GM19023 (cell line): Measurements from ENCODE around the gene ACKR3.

Source experiments
- ATAC-seq: cut with Tn5 transposase; IDR thresholded peaks from one replicate; pipeline ENCODE4 v1.9.1; 2021; ENCODE audit warnings: mild to moderate bottlenecking, moderate library complexity; ENCODE audit not compliant: unreplicated experiment

ACKR3 gene

DNA sequence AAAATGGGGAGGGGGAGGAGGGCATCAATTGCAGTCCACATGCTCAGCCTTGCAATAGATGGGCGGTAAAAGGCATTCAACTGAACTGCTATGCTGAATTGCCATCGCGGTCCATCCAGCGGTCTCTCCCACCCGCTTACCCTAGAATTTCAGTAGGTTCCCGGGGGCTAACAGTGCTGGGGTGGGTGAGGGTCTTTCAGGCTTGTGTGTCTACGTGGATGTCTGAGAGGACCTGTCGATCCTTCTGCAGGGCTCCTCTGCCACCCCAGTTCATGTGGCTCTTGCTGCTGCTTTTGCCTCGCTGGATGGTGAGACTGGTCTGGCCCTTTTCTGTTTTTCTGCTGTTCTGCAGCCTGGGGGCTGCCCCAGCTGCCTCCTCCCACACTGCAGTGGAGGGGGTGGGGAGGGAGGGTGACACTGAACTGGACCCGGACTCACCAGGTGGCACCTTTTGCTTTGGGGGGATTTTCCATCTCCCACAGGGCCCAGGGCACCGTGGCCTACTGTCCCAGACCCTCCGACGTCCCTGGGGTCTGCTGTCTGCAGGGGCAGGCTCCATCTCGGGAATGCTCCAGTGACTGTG lies 14.1 kb downstream of the ACKR3 start:
- ATAC-seq = no peak

DNA sequence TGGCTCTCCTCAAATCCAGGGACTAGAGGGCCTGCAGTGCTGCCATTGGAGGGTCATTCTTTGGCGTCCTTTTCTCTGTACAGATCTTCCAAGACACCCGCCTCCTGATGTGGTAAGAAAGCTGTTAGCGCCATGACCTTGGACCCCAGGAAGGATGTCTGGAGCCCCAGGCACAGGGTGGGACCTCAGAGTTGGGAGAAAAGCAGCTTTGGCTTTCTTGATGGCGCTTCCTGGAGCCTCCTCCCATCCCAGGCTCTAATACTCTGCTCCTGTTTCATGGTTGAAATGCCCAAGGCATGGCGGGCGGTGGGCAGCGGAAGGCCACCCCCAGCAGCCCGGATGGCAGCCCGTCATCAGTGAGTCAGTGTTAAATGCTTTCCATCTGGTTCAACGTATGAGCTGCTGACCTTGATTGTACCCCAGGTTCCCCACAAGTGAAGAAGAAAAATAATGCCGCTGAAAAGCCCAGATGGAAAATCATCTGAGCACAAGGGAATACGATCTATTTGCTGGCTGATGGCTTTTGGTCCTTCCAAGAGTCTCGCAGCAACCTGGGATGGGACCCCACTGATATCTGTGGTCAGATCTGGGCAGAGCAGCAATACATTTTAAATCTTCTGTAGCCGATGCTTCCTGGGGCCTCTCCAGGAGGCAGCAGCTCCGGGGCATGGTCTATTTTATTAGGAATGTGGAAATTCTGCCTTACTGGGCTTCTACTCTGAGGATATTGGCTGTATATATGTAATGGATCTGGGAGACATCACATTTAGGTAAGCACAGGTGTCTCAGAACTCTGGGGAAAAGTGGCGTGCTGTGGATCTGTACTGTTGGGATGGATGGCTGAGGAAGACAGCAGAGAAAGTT lies 15.1 kb downstream of the ACKR3 start:
- no peak for ATAC-seq

DNA sequence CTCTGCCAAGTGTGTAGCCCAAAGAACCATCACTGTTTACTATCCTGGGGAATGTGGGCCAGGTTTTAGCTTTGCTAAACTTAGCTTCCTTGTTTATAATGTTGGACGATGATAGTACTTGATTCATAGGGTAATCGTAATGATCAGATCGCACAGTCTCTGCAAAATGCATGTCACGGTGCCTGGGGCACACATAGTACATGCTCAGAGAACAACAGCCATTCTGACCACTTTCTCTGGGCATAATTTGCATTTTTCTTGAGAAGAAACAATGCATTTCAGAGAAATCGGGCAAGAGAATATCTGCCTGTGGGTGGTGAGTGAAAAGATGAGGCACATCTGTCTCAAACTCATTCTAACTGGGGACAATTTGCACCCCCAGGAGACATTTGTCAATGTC lies 16.3 kb downstream of the ACKR3 start:
- ATAC-seq = no peak

DNA sequence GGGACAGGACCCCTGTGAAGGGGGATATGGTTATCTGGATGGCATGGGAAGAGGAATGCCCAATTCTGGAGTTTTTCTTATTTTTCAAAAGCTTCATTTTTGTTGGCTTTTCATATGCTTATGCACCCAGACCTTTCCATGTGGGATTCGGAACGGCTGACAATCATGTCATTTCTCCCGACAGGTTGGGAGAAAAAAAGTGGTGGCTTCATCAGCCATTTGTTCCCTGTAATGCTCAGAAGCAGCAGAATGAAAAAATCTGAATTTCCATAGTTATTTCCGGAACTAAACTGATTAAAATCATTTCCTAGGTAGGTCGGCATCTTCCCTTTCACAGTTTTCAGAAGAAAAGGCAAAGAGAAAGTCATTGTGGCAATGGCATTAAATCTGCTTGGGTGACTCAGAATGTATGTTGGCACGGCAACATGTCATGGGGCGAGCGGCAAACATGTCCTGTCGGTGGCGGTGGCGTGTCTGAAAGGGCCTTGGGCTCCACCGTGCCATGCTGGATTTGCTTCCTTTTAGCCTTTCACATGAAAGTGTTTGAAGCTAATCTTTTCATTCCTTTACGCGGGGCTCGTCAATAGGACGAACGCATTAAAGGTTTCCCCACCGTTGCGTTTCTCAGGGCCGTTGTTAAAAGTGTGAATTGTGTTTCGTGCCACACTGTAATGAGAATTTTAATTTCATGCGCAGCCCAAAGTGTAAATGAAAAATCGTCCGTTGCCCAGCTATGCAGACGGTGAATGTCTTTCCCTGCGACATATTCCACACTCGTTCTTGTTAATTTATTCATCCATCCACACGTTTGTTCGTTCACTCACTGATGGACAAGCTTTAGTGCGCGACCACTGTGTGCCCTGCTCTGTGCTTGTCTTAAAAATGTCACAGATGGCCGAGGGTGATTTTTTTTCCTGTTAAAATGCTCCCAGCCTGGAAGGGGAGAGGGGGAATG lies 18.5 kb downstream of the ACKR3 start:
- no peak for ATAC-seq

DNA sequence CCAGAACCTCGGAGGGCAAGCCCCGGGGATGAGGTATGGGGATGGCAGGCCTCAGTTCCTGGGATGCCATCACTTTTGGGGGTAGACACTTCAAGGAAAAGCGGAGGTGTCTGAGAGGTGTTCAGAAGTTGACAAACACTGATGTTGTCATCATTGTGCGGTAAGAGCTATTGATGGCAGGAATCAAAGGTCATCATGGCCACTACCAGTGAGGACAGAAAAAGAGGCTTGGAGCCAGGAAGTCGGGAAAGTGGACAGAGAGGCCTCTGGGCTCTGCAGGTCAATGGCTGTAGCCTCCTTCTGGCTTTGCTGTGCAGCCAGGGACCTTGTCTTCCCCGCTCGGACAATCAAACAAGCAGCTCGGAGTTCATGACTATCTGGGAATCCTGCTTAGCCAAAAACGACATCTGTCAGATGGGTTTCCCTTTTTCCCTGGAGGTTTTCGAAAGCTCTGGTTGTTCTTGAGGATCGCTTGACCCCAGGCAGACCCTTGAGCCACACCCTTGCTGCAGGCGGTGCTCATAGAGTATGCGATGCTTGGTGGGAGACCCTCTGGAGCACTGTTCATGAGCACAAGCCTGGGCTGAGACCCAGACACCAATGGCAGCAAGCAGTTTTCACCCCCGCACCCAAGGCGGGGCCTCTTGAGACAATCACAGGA lies 19.4 kb downstream of the ACKR3 start:
- ATAC-seq = no peak

DNA sequence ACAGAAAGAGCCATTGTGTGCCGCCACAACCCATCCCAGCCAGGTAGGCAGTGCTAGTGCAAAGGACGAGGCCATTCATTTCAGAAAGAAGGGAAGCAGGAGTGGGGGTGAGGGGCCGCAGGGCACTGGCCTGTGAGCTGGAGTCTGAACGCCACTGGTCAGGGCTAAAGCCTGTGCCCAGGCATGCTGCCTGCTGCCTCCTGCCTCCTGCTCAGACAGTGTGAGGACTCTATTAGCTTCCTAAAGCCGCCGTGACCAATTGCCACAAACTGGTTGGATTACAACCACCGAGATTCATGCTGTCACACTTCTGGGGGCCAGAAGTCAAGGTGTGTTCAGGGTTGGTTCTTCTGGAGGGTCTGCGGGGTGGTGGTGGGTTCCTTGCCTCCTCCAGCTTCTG lies 21.2 kb downstream of the ACKR3 start:
- no peak for ATAC-seq

DNA sequence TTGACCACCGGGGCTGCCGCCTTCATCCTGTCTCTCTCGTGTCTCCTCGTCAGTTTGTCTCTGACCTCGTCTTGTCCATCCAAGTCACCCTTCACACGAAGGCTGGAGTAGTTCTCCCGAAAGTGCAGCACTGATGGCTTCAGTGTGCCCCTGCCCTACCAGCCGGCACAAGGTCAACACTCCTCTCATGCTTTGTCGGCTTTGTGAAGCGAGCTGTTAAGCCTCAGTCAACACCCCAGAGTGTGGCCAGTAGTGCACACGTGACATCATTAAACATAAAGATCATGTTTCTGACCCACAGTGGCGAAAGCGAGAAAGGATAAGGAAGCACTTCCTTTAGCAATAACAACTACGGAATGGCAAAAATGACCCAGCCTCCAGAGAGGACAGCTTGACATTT lies 23.2 kb downstream of the ACKR3 start:
- no peak for ATAC-seq

DNA sequence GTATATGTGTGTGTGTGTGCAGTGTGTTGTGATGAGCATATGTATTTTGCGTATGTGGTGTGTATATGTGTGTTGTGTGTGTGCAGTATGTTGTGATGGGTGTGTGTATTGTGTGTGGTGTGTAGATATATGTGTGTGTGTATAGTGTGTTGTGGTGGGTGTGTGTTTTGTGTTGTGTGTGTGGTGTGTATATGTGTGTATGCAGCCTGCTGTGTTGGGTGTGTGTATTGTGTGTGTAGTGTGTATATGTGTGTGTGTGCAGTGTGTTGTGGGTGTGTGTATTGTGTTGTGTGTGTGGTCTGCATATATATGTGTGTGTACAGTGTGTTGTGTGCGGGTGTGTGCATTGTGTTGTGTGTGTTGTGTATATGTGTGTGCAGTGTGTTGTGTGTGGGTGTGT lies 23.9 kb downstream of the ACKR3 start:
- no peak for ATAC-seq

DNA sequence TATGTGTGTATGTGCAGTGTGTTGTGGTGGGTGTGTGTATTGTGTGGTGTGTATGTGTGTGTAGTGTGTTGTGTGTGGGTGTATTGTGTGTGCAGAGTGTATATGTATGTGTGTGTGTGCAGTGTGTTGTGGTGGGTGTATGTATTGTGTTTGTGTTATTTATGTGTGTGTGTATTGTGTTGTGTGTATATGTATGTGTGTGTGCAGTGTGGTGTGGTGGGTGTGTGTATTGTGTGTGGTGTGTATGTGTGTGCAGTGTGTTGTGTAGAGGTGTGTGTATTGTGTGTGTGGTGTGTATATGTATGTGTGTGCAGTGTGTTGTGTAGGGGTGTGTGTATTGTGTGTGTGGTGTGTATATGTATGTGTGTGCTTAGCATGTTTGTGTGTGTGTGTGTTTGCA lies 24.3 kb downstream of the ACKR3 start:
- no peak for ATAC-seq

DNA sequence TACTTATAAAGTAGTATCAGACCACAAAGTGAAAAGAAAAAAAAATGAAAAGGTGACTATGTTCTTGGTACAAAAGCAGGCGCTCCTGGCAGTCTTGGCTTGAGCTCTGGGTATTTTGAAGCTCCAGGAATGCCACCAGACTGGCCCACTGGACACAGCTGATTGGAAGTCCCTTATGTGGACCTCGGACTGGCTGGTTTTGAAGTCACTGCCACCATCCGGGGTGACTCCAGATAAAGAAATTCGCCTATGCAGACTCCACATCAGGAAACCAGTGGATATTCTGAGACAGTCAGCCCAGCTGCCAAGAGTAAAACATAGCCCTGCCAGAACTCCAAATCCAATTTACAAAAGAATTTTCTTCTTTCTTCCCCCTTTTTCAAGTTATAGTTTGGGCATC lies 28.0 kb downstream of the ACKR3 start:
- no peak for ATAC-seq

DNA sequence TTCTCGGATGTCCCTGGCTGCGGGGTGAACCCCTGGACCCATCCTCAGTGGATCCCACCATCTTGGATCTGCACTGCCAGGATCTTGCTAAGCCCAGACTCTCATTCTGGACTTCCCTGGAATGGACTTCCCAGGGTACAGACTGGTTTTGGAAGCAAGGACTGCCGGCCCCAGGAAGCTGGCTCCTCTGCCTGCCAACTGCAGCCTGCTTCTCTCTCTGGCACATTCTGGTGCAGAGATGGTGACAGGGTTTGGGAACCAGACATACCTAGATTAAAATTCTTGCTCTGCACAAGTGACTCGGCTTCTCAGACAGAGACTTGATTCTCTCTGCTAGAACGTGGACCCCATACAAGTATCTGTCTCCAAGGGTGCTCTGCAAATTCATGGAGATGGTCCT lies 29.4 kb downstream of the ACKR3 start:
- ATAC-seq = no peak

DNA sequence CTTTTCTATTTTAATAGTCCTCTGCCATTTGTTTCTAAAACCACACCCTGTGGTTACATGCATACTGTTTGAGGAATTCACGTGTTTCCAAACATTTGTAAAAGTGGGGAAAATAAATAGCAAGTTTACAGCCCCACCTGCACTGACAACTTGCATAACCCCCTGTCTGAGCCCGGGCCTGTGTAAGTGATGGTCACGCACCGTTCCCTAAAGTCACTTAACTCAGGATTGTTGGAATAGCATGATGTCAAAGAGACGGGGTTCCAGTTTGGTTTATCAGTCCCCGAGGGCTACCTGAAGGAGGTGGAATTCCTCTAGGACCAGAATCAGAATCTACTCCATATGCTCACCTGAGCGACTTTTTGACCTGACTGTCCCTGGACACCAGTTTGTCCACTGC lies 30.5 kb downstream of the ACKR3 start:
- ATAC-seq = no peak

DNA sequence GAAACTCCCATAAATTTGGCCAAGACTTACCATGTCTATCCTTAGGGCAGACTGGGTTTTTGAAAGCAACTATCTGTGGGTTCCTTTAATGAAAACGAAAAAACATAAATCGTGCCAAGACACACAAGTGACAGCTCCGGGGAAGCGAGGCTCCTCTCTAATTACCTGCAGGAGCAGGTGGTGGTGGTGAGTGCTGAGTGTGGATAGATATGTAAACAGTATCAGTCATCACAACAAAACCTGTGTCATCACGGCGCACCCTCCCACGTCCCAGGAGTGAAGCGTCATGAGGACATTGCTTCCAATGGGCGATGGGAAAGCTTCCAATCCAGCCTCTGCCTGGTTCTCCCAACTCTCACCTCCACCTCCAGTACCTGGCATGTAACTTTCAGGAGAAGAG lies 31.3 kb downstream of the ACKR3 start:
- ATAC-seq = no peak

DNA sequence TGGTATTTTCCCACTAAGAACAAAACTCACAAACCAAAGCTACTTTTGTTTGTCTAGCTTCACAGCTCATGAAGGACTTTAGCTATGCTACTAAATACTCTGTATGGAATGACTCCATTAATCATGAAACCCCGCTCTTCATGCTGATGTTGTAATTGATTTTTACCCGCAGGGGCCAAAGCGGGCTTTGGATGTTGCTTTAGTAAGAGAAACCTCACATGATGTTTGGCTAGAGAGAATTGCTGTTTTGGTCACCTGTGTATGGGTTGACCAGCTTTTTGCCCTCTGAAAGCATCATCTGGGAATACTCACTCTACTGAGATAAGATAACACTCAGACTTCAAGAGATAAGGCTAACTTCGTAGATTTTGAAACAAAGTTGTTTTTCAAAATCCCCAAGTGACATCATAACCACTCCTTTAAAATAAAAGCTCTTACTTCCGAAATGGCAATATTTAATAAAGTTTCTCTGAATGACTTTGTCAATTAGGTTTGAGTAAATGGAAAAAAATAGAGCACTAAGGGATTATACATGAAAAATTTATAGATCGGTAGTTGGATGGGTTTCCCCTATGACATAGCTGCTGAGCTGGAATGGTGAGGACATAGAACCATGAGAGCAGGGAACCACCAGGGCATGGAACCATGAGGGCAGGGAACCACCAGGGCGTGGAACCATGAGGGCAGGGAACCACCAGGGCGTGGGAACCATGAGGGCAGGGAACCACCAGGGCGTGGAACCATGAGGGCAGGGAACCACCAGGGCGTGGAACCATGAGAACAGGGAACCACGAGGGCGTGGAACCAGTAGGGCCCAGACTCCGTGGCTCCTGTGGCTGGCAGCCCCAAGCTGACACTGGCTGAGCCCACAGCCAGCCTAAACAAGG lies 31.9 kb downstream of the ACKR3 start:
- no peak for ATAC-seq

DNA sequence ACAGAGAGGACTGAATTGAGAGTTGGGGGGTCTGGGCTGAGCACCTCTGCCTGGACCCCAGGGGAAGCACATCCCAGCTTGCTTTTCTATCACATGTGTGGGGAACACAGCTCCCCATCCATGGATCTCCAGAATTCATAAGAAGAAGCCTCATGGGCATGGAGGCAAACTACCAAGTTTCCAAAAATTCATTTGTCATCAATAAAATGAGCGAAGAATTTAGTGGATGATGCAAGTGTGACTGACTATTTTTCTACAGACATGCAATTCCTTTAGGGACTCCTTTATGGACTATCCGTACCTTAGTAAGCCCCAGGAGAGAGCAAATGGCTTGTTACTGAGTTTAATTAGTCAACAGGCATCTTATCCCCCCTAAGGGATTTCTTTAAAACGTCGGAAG lies 33.1 kb downstream of the ACKR3 start:
- no peak for ATAC-seq

DNA sequence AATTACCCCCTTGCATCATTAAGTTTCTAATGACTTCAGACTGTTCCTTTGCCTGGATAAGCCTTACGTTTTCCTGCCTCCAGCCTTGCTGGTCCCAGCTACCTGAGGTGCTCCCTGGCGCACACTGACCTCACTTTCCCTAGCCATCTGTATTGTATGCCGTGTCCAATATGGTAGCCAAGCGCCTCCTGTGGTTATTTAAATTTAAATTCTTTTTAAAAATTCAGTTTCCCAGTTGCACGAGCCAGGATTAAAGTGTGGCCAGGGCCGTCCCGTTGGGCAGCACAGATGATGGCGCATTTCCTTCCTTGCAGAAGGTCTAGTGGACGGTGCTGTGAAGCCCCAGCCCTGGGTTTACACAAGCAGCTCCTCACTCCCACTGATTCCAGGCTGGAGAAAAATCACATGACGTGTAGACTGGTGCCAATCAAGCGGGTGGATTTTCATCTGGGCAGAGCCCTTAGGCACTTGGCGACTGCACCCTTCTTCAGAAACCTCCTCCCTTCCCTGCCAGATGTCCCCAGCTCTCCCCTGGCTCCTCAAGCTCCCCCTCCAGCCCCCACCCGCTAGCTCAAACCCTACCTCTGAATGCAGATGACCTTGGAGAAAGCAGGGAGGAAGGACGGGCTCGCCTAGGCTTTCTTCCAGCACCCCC lies 33.9 kb downstream of the ACKR3 start:
- no peak for ATAC-seq

DNA sequence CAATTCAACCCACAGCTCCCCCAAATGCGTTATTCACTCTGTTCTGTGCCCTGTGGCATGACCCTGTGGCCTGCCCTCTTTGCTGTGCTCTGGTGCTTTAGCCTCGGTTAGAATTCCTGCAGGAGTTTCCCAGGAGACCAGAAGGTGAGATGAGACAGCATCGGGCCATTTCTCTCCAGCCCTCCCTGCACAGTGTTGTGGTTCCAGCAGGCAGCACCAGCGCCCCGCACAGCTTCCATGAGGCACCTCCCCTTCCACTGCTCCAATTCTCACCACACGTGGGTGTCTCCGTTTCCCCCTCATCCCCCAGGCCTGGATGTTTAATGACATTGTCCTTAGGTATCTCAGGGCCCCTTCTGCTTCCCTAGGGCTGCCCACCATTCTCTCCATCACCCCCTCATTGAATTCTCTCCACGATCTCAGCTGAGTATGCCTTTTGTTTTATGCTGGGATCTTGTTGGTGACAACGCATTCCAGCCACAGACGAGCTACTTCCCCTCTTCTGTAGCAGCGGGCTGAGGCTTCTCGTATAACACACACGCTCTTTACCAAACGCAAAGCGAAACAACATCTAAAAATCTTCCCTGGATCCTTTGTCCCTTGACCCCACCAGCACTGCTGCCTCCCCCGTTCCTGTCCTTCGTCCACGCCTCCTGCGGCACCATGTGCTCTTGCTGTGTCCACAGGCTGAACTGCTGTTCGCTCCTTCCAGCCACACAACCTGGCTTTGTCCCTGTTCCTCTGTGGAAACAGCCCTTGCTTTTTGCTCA lies 35.1 kb downstream of the ACKR3 start:
- no peak for ATAC-seq

DNA sequence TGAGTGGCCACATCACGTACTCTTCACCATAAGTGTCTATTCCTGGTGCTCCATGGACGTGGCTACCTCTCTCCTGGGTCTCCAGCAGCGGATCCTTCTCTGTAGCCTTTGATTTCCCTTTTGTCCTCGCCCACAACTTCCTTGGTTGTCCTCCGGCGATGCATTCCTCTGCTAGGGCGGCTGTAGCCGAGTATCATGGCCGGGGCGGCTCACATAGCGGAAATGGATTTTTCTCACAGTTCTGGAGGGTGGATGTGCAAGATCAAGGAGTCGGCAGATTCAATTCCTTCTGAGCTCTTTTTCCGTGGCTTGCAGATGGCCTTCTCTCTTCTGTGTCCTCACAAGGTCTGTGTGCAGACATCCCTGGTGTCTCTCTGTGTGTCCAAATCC lies 35.7 kb downstream of the ACKR3 start:
- ATAC-seq = no peak

DNA sequence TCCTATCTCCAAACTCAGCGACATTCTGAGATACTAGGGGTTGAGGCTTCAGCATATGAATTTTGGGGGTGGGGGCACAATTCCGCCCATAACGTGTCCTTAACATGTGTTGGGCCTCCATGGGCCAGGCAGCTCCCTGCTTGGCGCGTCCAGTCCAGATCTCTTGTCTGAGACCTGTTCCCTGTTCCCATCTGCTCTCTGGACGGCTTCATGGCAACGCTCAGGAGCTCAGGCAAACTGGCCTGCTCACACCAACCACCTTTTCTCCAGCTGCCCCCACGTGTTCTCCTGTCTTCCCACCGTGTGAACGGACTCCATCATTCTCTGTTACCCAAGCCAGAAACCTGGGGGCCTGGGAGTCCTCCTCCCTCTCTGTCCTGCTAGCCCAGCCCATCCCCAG lies 36.4 kb downstream of the ACKR3 start:
- no peak for ATAC-seq
